Vagina (tissue), 2 donors: ENCODE results near the gene CDR2L.

Experiments used
- CTCF ChIP-seq, 3 experiments: fragments of 450-650 bp in 2 of 3; fragments of 200-600 bp in 1 of 3; sonication (generic) in 1 of 3; IDR thresholded peaks; one replicate each; pipeline ENCODE4 v1.5.1; 2017 to 2019; ENCODE audit warnings: antibody characterized with exemption in 3 of 3, mild to moderate bottlenecking in 2 of 3, moderate library complexity in 2 of 3
- POLR2A ChIP-seq, 2 donors: fragments of 450-650 bp; IDR thresholded peaks; one replicate each; pipeline ENCODE4 v1.6.1; 2017; ENCODE audit warnings: antibody characterized with exemption in 2 of 2, mild to moderate bottlenecking in 2 of 2, moderate library complexity in 2 of 2
- POLR2AphosphoS5 ChIP-seq, 2 donors: sonication (generic); formaldehyde crosslinking; IDR thresholded peaks; one replicate each; pipeline ENCODE4 v1.9.0; 2017; ENCODE audit warnings: antibody characterized with exemption in 2 of 2, mild to moderate bottlenecking in 2 of 2, low read depth in 1 of 2; ENCODE audit not compliant: insufficient read depth in 1 of 2

DNA sequence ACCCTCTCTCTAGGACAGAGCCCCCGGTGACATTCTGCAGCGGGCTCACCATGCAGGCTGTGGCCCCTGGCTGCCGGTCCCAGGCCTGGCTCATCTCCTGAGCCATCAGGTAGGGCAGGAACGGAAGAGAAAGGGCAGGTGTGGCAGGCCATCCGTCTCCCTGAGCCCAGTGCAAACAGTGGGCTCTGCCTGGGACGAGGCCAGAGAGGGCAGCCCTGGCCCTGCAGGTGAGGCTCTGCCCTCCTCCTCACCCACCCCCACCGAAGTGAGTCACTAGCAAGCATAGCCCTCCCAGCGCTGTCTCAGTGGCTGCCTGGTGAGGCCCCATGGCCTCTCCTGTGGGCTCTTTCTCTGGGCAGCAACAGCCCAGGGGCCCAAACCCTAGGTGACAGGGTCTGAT lies 37.2 kb upstream of the CDR2L start:
- TF ChIP-seq CTCF (IDR thresholded peaks at IDR 0.05) (no peak), POLR2AphosphoS5 (IDR thresholded peaks at IDR 0.05; ENCODE audit: insufficient read depth in 1 of 2, low read depth in 1 of 2) (no peak), POLR2A (IDR thresholded peaks at IDR 0.05) (no peak)
